GM12878 (cell line): ENCODE data around the gene CEP97. TPM values are rescaled to one million over a fixed set of nuclear protein-coding genes. Genes with fewer than 3 reads are reported as not detected.

Source experiments
- ATAC-seq: fragments of 200-7000 bp; cut with Tn5 transposase; 3 replicates; pipeline ENCODE4 v1.9.1; 2020; ENCODE audit warnings: mild to moderate bottlenecking, moderate library complexity
- BruUV-seq: library from RNA; stranded (reverse); fragments of 400-500 nt; replicated peaks from 2 replicates; lab custom pipeline; 2021; lab: Mats Ljungman, UMichigan
- CTCF ChIA-PET: fragments of 300-600 bp; sonication (Branson Sonifier 250); formaldehyde crosslinking; extraction: SDS; loops from one replicate; lab custom pipeline; 2021; ENCODE audit warnings: inconsistent platforms; lab: Yijun Ruan, JAX
- POLR2A ChIA-PET: fragments of 350-600 bp; formaldehyde crosslinking; extraction: SDS; loops from one replicate; lab custom pipeline; 2021; ENCODE audit warnings: inconsistent platforms; lab: Charles Lee
- RAD21 ChIA-PET: fragments of 300-600 bp; sonication (Branson Sonifier 250); formaldehyde crosslinking; loops from one replicate; lab custom pipeline; 2023; ENCODE audit warnings: antibody characterized with exemption; ENCODE audit not compliant: unreplicated experiment; lab: Charles Lee
- SMC1A ChIA-PET: fragments of 300-600 bp; sonication (Branson Sonifier 250); formaldehyde crosslinking; loops from one replicate; lab custom pipeline; 2023; ENCODE audit not compliant: unreplicated experiment, uncharacterized antibody; lab: Charles Lee
- DNase-seq: peaks from one replicate; pipeline ENCODE4 v3.0.0-alpha.2; 2011; ENCODE audit warnings: low read depth, low spot score
- FAIRE-seq: peaks from 3 replicates; lab custom pipeline; 2011; peaks lifted over from hg19 to GRCh38; lab: Jason Lieb, UNC
- H2AFZ ChIP-seq: 2 replicates; pipeline ENCODE4 v1.6.0; 2011; ENCODE audit warnings: low read depth, low read length, control low read depth; ENCODE audit not compliant: control insufficient read depth
- H3K27ac ChIP-seq: 2 replicates; pipeline ENCODE4 v1.5.1; 2011; ENCODE audit warnings: control low read depth; ENCODE audit not compliant: control insufficient read depth, insufficient read depth
- H3K27me3 ChIP-seq, 2 experiments: replicated peaks in 1 of 2; 2 replicates each; pipeline versions ENCODE4 v1.6.0 to v1.6.1; 2011; ENCODE audit warnings: low read length in 1 of 2; ENCODE audit not compliant: control insufficient read depth in 2 of 2, insufficient read depth in 2 of 2
- H3K36me3 ChIP-seq, 2 experiments: 2 replicates each; pipeline ENCODE4 v1.5.1; 2011; ENCODE audit warnings: low read length in 1 of 2; ENCODE audit not compliant: control insufficient read depth in 2 of 2, insufficient read depth in 2 of 2
- H3K4me1 ChIP-seq: 2 replicates; pipeline ENCODE4 v1.6.1; 2011; ENCODE audit warnings: mild to moderate bottlenecking, low read length, moderate library complexity, mixed read lengths; ENCODE audit not compliant: control insufficient read depth, insufficient read depth
- H3K4me2 ChIP-seq: 2 replicates; pipeline ENCODE4 v1.6.0; 2011; ENCODE audit warnings: control low read depth; ENCODE audit not compliant: control insufficient read depth, insufficient read depth
- H3K4me3 ChIP-seq: fragments of 200-600 bp; sonication (generic); 2 replicates; pipeline ENCODE4 v1.5.1; 2016
- H3K79me2 ChIP-seq: 2 replicates; pipeline ENCODE4 v1.6.0; 2011; ENCODE audit warnings: low read length; ENCODE audit not compliant: control insufficient read depth, insufficient read depth
- H3K9ac ChIP-seq: 2 replicates; pipeline ENCODE4 v1.8.0; 2011; ENCODE audit warnings: low read length, control low read depth, mixed read lengths; ENCODE audit not compliant: control insufficient read depth, insufficient read depth
- H3K9me3 ChIP-seq: replicated peaks from 3 replicates; pipeline ENCODE4 v1.5.1; 2011; ENCODE audit warnings: mild to moderate bottlenecking, low read length; ENCODE audit not compliant: control insufficient read depth, insufficient read depth
- H4K20me1 ChIP-seq: 2 replicates; pipeline ENCODE4 v1.6.0; 2011; ENCODE audit not compliant: control insufficient read depth, insufficient read depth
- ATF3 ChIP-seq: IDR thresholded peaks from 2 replicates; pipeline ENCODE4 v1.6.1; 2011; ENCODE audit warnings: low read depth, mild to moderate bottlenecking, low read length, moderate library complexity, borderline replicate concordance; ENCODE audit errors: extremely low read depth
- CTCF ChIP-seq, 3 experiments: IDR thresholded peaks in 2 of 3; conservative IDR thresholded peaks in 1 of 3; 2 replicates each; pipeline ENCODE4 v1.5.1; 2011; ENCODE audit warnings: low read depth in 3 of 3, low read length in 3 of 3, mild to moderate bottlenecking in 3 of 3, control low read depth in 2 of 3, moderate library complexity in 2 of 3, inconsistent platforms in 1 of 3, mixed read lengths in 1 of 3; ENCODE audit not compliant: control insufficient read depth in 2 of 3, insufficient read depth in 1 of 3; ENCODE audit errors: extremely low read depth in 1 of 3
- ESRRA ChIP-seq: IDR thresholded peaks from 2 replicates; pipeline ENCODE4 v1.6.1; 2012; ENCODE audit warnings: mild to moderate bottlenecking, low read length, improper control_type of control experiment
- MTA2 ChIP-seq: fragments of 450-650 bp; IDR thresholded peaks from 2 replicates; pipeline ENCODE4 v1.6.1; 2016; ENCODE audit warnings: low read depth, mild to moderate bottlenecking, moderate library complexity
- NFYA ChIP-seq: IDR thresholded peaks from 2 replicates; pipeline ENCODE4 v1.6.1; 2011; ENCODE audit warnings: low read depth, mild to moderate bottlenecking, low read length, improper control_type of control experiment, borderline replicate concordance
- RAD21 ChIP-seq: IDR thresholded peaks from 2 replicates; pipeline ENCODE4 v1.6.1; 2011; ENCODE audit warnings: mild to moderate bottlenecking, low read depth, low read length, moderate library complexity; ENCODE audit not compliant: insufficient read depth
- SMC3 ChIP-seq: IDR thresholded peaks from 2 replicates; pipeline ENCODE4 v1.6.1; 2011; ENCODE audit warnings: low read length, improper control_type of control experiment, borderline replicate concordance
- SUZ12 ChIP-seq: fragments of 200-600 bp; sonication (generic); IDR thresholded peaks from one replicate; pipeline ENCODE4 v1.6.1; 2018; ENCODE audit warnings: antibody characterized with exemption, mild to moderate bottlenecking; ENCODE audit not compliant: unreplicated experiment
- TCF7 ChIP-seq: IDR thresholded peaks from 2 replicates; pipeline ENCODE4 v1.6.1; 2014; ENCODE audit warnings: antibody characterized with exemption, borderline replicate concordance
- WGBS: methylation state at CpG from one replicate; pipeline ENCODE4 v1.1.6; 2016; ENCODE audit warnings: low lambda C conversion rate; ENCODE audit not compliant: insufficient replicate concordance, insufficient coverage; ENCODE audit errors: missing lambda C conversion rate; 5-methylcytosine and 5-hydroxymethylcytosine counted together
- in situ Hi-C: fragments of 300-500 bp; cut with MboI; formaldehyde crosslinking; loops from 9 replicates; pipeline ENCODE4 v1.14.3; 2018; ENCODE audit warnings: mixed read lengths
- intact Hi-C: fragments of 100-400 bp; cut with micrococcal nuclease; formaldehyde crosslinking; loops from one replicate; pipeline ENCODE4 v1.14.2; 2022; ENCODE audit not compliant: unreplicated experiment
- polyA plus RNA-seq, 11 experiments: library from polyadenylated mRNA; depleted of rRNA in 4 of 11; unstranded in 6 of 11; stranded (reverse) in 5 of 11; fragments of >200 nt; fragmentation: Nextera tagmentation in 4 of 11; fragmentation: Illumina TruSeq in 1 of 11; extraction: Ambion mirVana in 4 of 11; extraction: Trizol in 1 of 11; gene quantifications; 1 replicate in 1 of 11; 2 replicates in 10 of 11; pipeline versions ENCODE4 v1.2.1 to v1.2.3, GENCODE V29; 2011 to 2016; ENCODE audit warnings: inconsistent platforms in 2 of 11, missing spikeins in 2 of 11, low read depth in 1 of 11
- total RNA-seq, 4 experiments: library from RNA; depleted of rRNA in 3 of 4; stranded (reverse); fragments of >200 nt in 3 of 4; fragmentation: Illumina TruSeq in 1 of 4; extraction: Trizol in 1 of 4; gene quantifications; 2 replicates each; pipeline versions ENCODE4 v1.2.1 to v1.2.3, GENCODE V29; 2013 to 2021

Gene CEP97
- total and polyA plus RNA-seq, 10 of the 15 experiments (the other 5 are each of a cell fraction or from before 2014, with no cell fraction given): 1.9 to 13.7 (median 5.8) TPM

GRCh38 chr3:101802179-101802578, 77.8 kb downstream of the CEP97 start:
- FAIRE-seq (no peak), ATAC-seq (no peak), DNase-seq (no peak)
- no peak overlapping the region for H3K4me3 ChIP-seq
- H3K36me3 ChIP-seq: no peaks in the 10 kb centered on the region; a peak in 2 of 4 replicates
- no TSS peak for BruUV-seq
- H3K4me1 ChIP-seq: peaks cover 4% of the 10 kb centered on the region
- ChIA-PET RAD21 (interaction anchor here (1.0 to 15.9 kb wide), 9 partner anchors 10 to 735 kb away, joined by 3 to 659 read pairs (median 5); partner anchors contain the start of gene NXPE3), SMC1A (interaction anchor here (0.7 to 19.7 kb wide), 31 partner anchors 9 to 876 kb away, joined by 3 to 949 read pairs (median 4); partner anchors contain the start of genes CEP97, NXPE3 and RPL24), CTCF (interaction anchor here (0.5 to 15.9 kb wide), 42 partner anchors 9 to 966 kb away, joined by 3 to 1057 read pairs (median 5); partner anchors contain the start of genes CEP97 and ZBTB11), POLR2A (no interaction called here)
- H3K9ac ChIP-seq: no peak overlapping the region
- no peaks in the 10 kb centered on the region for H3K79me2 ChIP-seq
- H3K4me2 ChIP-seq: no peak overlapping the region
- TF ChIP-seq TCF7 (no peak), ATF3 (no peak), MTA2 (no peak)
- no peaks in the 10 kb centered on the region for H4K20me1 ChIP-seq
- WGBS: 75% methylated on average over 2 of the region's 2 CpGs
- H3K9me3 ChIP-seq: no peaks in the 10 kb centered on the region; the same call in 2 of the 3 replicates
- H3K27me3 ChIP-seq: no peaks in the 10 kb centered on the region
- no peak overlapping the region for H3K27ac ChIP-seq
- H2AFZ ChIP-seq: no peak overlapping the region
- intact Hi-C loops (loop anchor here (10.0 kb wide), 1 partner anchor 873 kb away; no protein-coding TSS in a partner anchor), in situ Hi-C loops (no loop called here)

GRCh38 chr3:101803173-101803782, 78.9 kb downstream of the CEP97 start:
- H3K9ac ChIP-seq: no peak overlapping the region
- no peak overlapping the region for H2AFZ ChIP-seq
- no peaks in the 10 kb centered on the region; a peak in 2 of 4 replicates for H3K36me3 ChIP-seq
- H3K4me1 ChIP-seq: peaks cover 11% of the 10 kb centered on the region
- H3K4me3 ChIP-seq: no peak overlapping the region
- peak; percentile 100 for ATAC-seq
- H3K9me3 ChIP-seq: no peaks in the 10 kb centered on the region; the same call in 2 of the 3 replicates
- WGBS: 75% methylated on average over 9 of the region's 9 CpGs
- ChIA-PET POLR2A (no interaction called here), RAD21 (interaction anchor here (0.6 to 15.9 kb wide), 15 partner anchors 8 to 733 kb away, joined by 3 to 659 read pairs (median 4); partner anchors contain the start of genes CEP97 and NXPE3), CTCF (interaction anchor here (0.5 to 15.9 kb wide), 56 partner anchors 10 to 868 kb away, joined by 3 to 1057 read pairs (median 4); partner anchors contain the start of genes CEP97, NFKBIZ, NXPE3 and ZBTB11), SMC1A (interaction anchor here (0.6 to 19.7 kb wide), 30 partner anchors 9 to 875 kb away, joined by 3 to 949 read pairs (median 4); partner anchors contain the start of genes CEP97 and RPL24)
- FAIRE-seq: peak; percentile 94
- H3K27ac ChIP-seq: no peak overlapping the region
- DNase-seq: no peak
- intact Hi-C loops (loop anchor here (1.0 to 10.0 kb wide), 2 partner anchors 108 to 872 kb away; no protein-coding TSS in a partner anchor), in situ Hi-C loops (no loop called here)
- 0 out of 2 replicates have a peak overlapping the region, but pooled peaks have one; percentile 12 for H3K4me2 ChIP-seq
- H4K20me1 ChIP-seq: no peaks in the 10 kb centered on the region
- no TSS peak for BruUV-seq
- TF ChIP-seq ESRRA: no peak
- peak; percentile 78 to 88 (median 85) for TF ChIP-seq CTCF (IDR thresholded peaks at IDR 0.05 in 2 of 3, conservative IDR thresholded peaks at IDR 0.05 in 1 of 3; ENCODE audit: control insufficient read depth in 2 of 3, extremely low read depth in 1 of 3, insufficient read depth in 1 of 3, low read depth in 3 of 3, low read length in 3 of 3)
- TF ChIP-seq NFYA: no peak
- TF ChIP-seq SUZ12: no peak
- peak; percentile 70 for TF ChIP-seq RAD21
- peak; percentile 81 for TF ChIP-seq SMC3
- H3K79me2 ChIP-seq: no peaks in the 10 kb centered on the region
- H3K27me3 ChIP-seq: no peaks in the 10 kb centered on the region
